Mucosa of descending colon (tissue), 3 donors: ENCODE results near the gene DNMT3A. TPM values are rescaled to one million over a fixed set of nuclear protein-coding genes. Genes with fewer than 3 reads are reported as not detected.

Experiments used
- ATAC-seq: fragments of 200-7000 bp; cut with Tn5 transposase; one replicate; pipeline ENCODE4 v1.9.1; 2020; ENCODE audit warnings: mild to moderate bottlenecking, moderate library complexity
- DNase-seq, 3 donors: peaks; one replicate each; pipeline ENCODE4 v3.0.0-alpha.2; 2020
- H3K36me3 ChIP-seq: fragments of 200-600 bp; one replicate; pipeline ENCODE4 v1.8.0; 2021; ENCODE audit warnings: low read depth, mild to moderate bottlenecking
- H3K4me1 ChIP-seq: fragments of 200-600 bp; one replicate; pipeline ENCODE4 v1.8.0; 2021; ENCODE audit warnings: low read depth, mild to moderate bottlenecking
- H3K4me3 ChIP-seq: fragments of 200-600 bp; one replicate; pipeline ENCODE4 v1.8.0; 2021; ENCODE audit warnings: mild to moderate bottlenecking
- H3K9me3 ChIP-seq: fragments of 200-600 bp; one replicate; pipeline ENCODE4 v1.8.0; 2021; ENCODE audit warnings: mild to moderate bottlenecking
- CTCF ChIP-seq: fragments of 200-600 bp; IDR thresholded peaks from one replicate; pipeline ENCODE4 v1.8.0; 2022; ENCODE audit warnings: antibody characterized with exemption, mild to moderate bottlenecking
- intact Hi-C, 2 donors: fragments of 100-400 bp; cut with DNase I in 1 of 2; cut with micrococcal nuclease in 1 of 2; formaldehyde crosslinking; loops; one replicate each; pipeline versions ENCODE4 v1.11.0 to v1.11.1; 2022; cut with DNase I, micrococcal nuclease
- total RNA-seq, 3 donors: library from RNA; stranded (reverse); fragmentation: NEBNext Ultra II Directional in 2 of 3; extraction: Animal tissue kit (Norgen Biotek cat#: 25700) in 2 of 3; gene quantifications; one replicate each; pipeline versions ENCODE4 v1.2.1 to v1.2.4, GENCODE V29; 2021 to 2023
- donor health status: DM: no; HTN: no; CAD: no; lungs with moderate emphysema.
- donor health status: DM: no; HTN: no; CAD: no.
- donor health status: DM: no; HTN: yes; CAD: no.

DNMT3A gene
- total RNA-seq, 3 donors from 2014 or later = 31.2 to 50.8 (median 33.0) TPM

DNA sequence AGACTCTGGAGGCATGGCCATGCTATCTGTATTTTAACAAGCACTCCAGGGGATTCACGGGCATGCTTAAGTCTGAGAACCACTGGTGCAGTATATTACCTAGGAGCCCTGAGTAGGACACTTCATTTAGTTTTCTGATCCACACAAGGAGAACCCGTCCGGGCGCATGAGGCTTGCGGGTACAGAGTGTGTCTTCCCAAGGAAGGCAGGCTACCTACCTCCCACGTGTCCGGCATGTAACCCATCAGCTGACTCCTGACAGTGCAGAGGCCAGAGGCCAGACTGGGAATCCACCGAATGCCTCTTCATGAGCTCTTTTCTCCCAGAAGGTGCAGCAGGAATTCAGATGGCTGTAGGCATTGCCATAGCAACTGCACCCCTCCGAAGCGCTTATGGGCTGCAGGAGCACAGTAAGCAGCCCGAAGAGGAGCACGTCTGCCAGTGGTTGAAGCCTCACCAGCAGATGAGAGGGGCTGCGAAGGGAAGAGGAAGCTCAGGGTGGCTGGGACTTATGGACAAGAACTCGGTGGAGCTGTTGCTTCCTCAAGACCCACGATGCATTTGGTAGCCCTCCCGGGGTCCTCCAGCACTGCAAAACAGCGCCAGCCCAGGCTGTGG, 33.8 kb upstream of the DNMT3A start:
- no peak for TF ChIP-seq CTCF
- H3K36me3 ChIP-seq = no peaks in the 10 kb centered on the region
- peak in 1 of 3 donors; percentile 36 for DNase-seq
- no peaks in the 10 kb centered on the region for H3K9me3 ChIP-seq
- H3K4me1 ChIP-seq = peaks cover 21% of the 10 kb centered on the region
- no peak overlapping the region for H3K4me3 ChIP-seq
- intact Hi-C loops = no loop called here
- ATAC-seq = no peak

DNA sequence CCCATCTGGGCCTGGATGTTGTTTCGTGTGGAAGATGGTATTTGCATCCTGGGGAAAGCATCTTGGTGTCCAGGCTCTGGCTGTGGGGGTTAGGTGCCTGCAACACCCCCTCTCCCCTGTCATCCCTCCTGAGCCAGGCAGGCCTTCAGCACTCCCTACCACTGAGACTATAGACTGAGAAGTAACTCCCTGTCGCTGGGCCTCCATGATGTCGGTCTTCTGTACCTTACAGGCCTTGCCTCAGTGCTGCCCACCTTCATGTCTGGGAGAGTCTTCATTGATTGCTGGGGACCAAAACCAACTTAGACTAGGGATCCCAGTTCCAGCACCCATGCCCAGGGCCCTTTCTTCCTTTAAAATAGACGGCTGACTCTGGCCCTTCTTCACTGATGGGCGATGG, 33.1 kb upstream of the DNMT3A start:
- no peak for ATAC-seq
- H3K4me1 ChIP-seq = peaks cover 21% of the 10 kb centered on the region
- TF ChIP-seq CTCF = no peak
- no peaks in the 10 kb centered on the region for H3K9me3 ChIP-seq
- no peak overlapping the region for H3K4me3 ChIP-seq
- intact Hi-C loops = no loop called here
- DNase-seq = peak in 1 of 3 donors; percentile 12
- no peaks in the 10 kb centered on the region for H3K36me3 ChIP-seq

GRCh38 chr2:25374411-25374810, 32.7 kb upstream of the DNMT3A start:
- DNase-seq (peak in 1 of 3 donors; percentile 8), ATAC-seq (no peak)
- no peaks in the 10 kb centered on the region for H3K9me3 ChIP-seq
- H3K4me1 ChIP-seq = peaks cover 21% of the 10 kb centered on the region
- no peak overlapping the region for H3K4me3 ChIP-seq
- TF ChIP-seq CTCF = no peak
- intact Hi-C loops = no loop called here
- H3K36me3 ChIP-seq = no peaks in the 10 kb centered on the region

- peaks cover 21% of the 10 kb centered on the region for H3K4me1 ChIP-seq
- ATAC-seq = peak; percentile 69
- TF ChIP-seq CTCF = no peak
- H3K36me3 ChIP-seq = no peaks in the 10 kb centered on the region
- DNase-seq = peak; percentile 63 to 76 (median 75)
- intact Hi-C loops = no loop called here
- no peaks in the 10 kb centered on the region for H3K9me3 ChIP-seq
- no peak overlapping the region for H3K4me3 ChIP-seq
Observed at GRCh38 chr2:25373269-25373981, 31.7 kb upstream of the DNMT3A start.

- ATAC-seq (no peak), DNase-seq (no peak)
- peaks cover 19% of the 10 kb centered on the region for H3K4me1 ChIP-seq
- H3K4me3 ChIP-seq = no peak overlapping the region
- no peak for TF ChIP-seq CTCF
- intact Hi-C loops = no loop called here
- H3K36me3 ChIP-seq = no peaks in the 10 kb centered on the region
- H3K9me3 ChIP-seq = no peaks in the 10 kb centered on the region
Observed at GRCh38 chr2:25372405-25373268, 30.9 kb upstream of the DNMT3A start.
